Mesendoderm (in vitro differentiated cells): Measurements from ENCODE around the gene SFI1.
A peak's percentile ranks its signal among the peaks of the same experiment; 100 is the strongest.
"Not testable (repeated sequence)": the region's sequence is repeated elsewhere in the genome, so short reads cannot be mapped to it uniquely, and the experiment has no call there.

Source experiments
- DNase-seq: peaks from one replicate; pipeline ENCODE4 v3.0.0; 2013
- H2AK5ac ChIP-seq: 2 replicates; pipeline ENCODE4 v1.6.1; 2013; ENCODE audit warnings: low read length, inconsistent platforms
- H2BK120ac ChIP-seq: 2 replicates; pipeline ENCODE4 v1.6.1; 2013; ENCODE audit warnings: low read depth, mild to moderate bottlenecking, low read length, moderate library complexity, mixed read lengths
- H2BK15ac ChIP-seq: replicated peaks from 2 replicates; pipeline ENCODE4 v1.6.1; 2013; ENCODE audit warnings: low read depth, mild to moderate bottlenecking, moderate library complexity
- H2BK5ac ChIP-seq: 2 replicates; pipeline ENCODE4 v1.6.1; 2013; ENCODE audit warnings: low read length, inconsistent platforms
- H3K18ac ChIP-seq: 2 replicates; pipeline ENCODE4 v1.6.1; 2013; ENCODE audit warnings: mild to moderate bottlenecking, low read length, mixed read lengths
- H3K23ac ChIP-seq: one replicate; pipeline ENCODE4 v1.6.1; 2013; ENCODE audit warnings: low read length
- H3K27ac ChIP-seq: 2 replicates; pipeline ENCODE4 v1.5.1; 2013; ENCODE audit warnings: low read depth, mild to moderate bottlenecking, inconsistent platforms, low read length, moderate library complexity
- H3K27me3 ChIP-seq: 2 replicates; pipeline ENCODE4 v1.6.1; 2013; ENCODE audit warnings: low read length, control low read depth, mild to moderate bottlenecking, inconsistent platforms; ENCODE audit not compliant: insufficient read depth, poor library complexity
- H3K36me3 ChIP-seq: 2 replicates; pipeline ENCODE4 v1.6.1; 2013; ENCODE audit warnings: low read length, inconsistent platforms; ENCODE audit not compliant: control insufficient read depth, insufficient read depth
- H3K4ac ChIP-seq: one replicate; pipeline ENCODE4 v1.6.1; 2013; ENCODE audit warnings: low read depth, mild to moderate bottlenecking, low read length, moderate library complexity
- H3K4me1 ChIP-seq: 2 replicates; pipeline ENCODE4 v1.6.1; 2013; ENCODE audit warnings: low read depth, low read length, inconsistent platforms; ENCODE audit not compliant: control insufficient read depth
- H3K4me2 ChIP-seq: 2 replicates; pipeline ENCODE4 v1.6.1; 2013; ENCODE audit warnings: low read length
- H3K4me3 ChIP-seq: 2 replicates; pipeline ENCODE4 v1.5.1; 2013; ENCODE audit warnings: mild to moderate bottlenecking, low read length
- H3K56ac ChIP-seq: one replicate; pipeline ENCODE4 v1.6.1; 2013; ENCODE audit warnings: low read length
- H3K79me1 ChIP-seq: 2 replicates; pipeline ENCODE4 v1.6.1; 2013; ENCODE audit warnings: low read length, inconsistent platforms
- H3K79me2 ChIP-seq: 2 replicates; pipeline ENCODE4 v1.6.1; 2013; ENCODE audit warnings: mild to moderate bottlenecking, low read length; ENCODE audit not compliant: control insufficient read depth, insufficient read depth
- H3K9ac ChIP-seq: 2 replicates; pipeline ENCODE4 v1.6.1; 2013; ENCODE audit warnings: low read length, inconsistent platforms
- H4K5ac ChIP-seq: one replicate; pipeline ENCODE4 v1.6.1; 2013; ENCODE audit warnings: low read length
- H4K8ac ChIP-seq: one replicate; pipeline ENCODE4 v1.6.1; 2013; ENCODE audit warnings: low read depth, mild to moderate bottlenecking, control low read depth, low read length, moderate library complexity
- WGBS: extraction: QIAGEN DNeasy Blood & Tissue Kit; methylation state at CpG from one replicate; pipeline ENCODE4 v1.1.7; 2013; ENCODE audit warnings: low lambda C conversion rate, missing lambda C conversion rate; ENCODE audit not compliant: insufficient coverage; ENCODE audit errors: extremely low coverage; 5-methylcytosine and 5-hydroxymethylcytosine counted together

SFI1 gene

GRCh38 chr22:31489632-31490495 lies 6.5 kb upstream of the SFI1 start, which contains the start of gene EIF4ENIF1:
TSS of gene EIF4ENIF1 (minus strand) at chr22:31489842. CDS start at chr22:31488718, 1,124 bp downstream.
- no peaks in the 10 kb centered on the region for H3K79me1 ChIP-seq
- H2BK5ac ChIP-seq = peak within 1 kb of the TSS; percentile 9
- H2BK120ac ChIP-seq = no peak within 1 kb of the TSS
- H2BK15ac ChIP-seq = no peak within 1 kb of the TSS
- H3K18ac ChIP-seq = peak within 1 kb of the TSS; percentile 73
- peaks cover 1% of the 10 kb centered on the region for H3K79me2 ChIP-seq
- peak within 1 kb of the TSS; percentile 78 for H3K4ac ChIP-seq
- H3K4me1 ChIP-seq = peaks cover 4% of the 10 kb centered on the region
- H3K56ac ChIP-seq = peak within 1 kb of the TSS; percentile 98
- H3K9ac ChIP-seq = peak within 1 kb of the TSS; percentile 91
- H2AK5ac ChIP-seq = no peak within 1 kb of the TSS
- no CpG with 5 or more reads among the region's 100 CpGs for WGBS
- peak within 1 kb of the TSS; percentile 43 for H3K27ac ChIP-seq
- DNase-seq = peak; percentile 89
- H3K36me3 ChIP-seq = no peaks in the 10 kb centered on the region
- no peak within 1 kb of the TSS for H4K8ac ChIP-seq
- H3K4me2 ChIP-seq = peak within 1 kb of the TSS; percentile 86
- no peaks in the 10 kb centered on the region for H3K27me3 ChIP-seq
- peak within 1 kb of the TSS; percentile 84 for H3K4me3 ChIP-seq
- no peak within 1 kb of the TSS for H4K5ac ChIP-seq
- H3K23ac ChIP-seq = no peak within 1 kb of the TSS

GRCh38 chr22:31490496-31490925 lies 5.8 kb upstream of the SFI1 start:
- no CpG with 5 or more reads among the region's 15 CpGs for WGBS
- Histone ChIP-seq H4K8ac (no peak overlapping the region), H3K79me2 (peaks cover 1% of the 10 kb centered on the region), H3K4me2 (peak overlapping the region; percentile 86), H2BK15ac (no peak overlapping the region), H3K23ac (no peak overlapping the region), H3K4ac (peak overlapping the region; percentile 46), H2BK5ac (no peak overlapping the region), H2AK5ac (no peak overlapping the region), H3K4me3 (peak overlapping the region; percentile 76), H3K4me1 (peaks cover 4% of the 10 kb centered on the region), H3K36me3 (no peaks in the 10 kb centered on the region), H3K56ac (peak overlapping the region; percentile 98), H3K18ac (no peak overlapping the region), H2BK120ac (no peak overlapping the region), H3K27me3 (no peaks in the 10 kb centered on the region), H3K27ac (no peak overlapping the region), H3K9ac (peak overlapping the region; percentile 91), H3K79me1 (no peaks in the 10 kb centered on the region), H4K5ac (no peak overlapping the region)
- DNase-seq = peak; percentile 68

GRCh38 chr22:31491218-31491962 lies 4.9 kb upstream of the SFI1 start:
- H3K9ac ChIP-seq = no peak overlapping the region
- H3K36me3 ChIP-seq = no peaks in the 10 kb centered on the region
- no peak overlapping the region for H2BK15ac ChIP-seq
- H4K8ac ChIP-seq = no peak overlapping the region
- no peak overlapping the region for H3K4me3 ChIP-seq
- no peak overlapping the region for H2BK120ac ChIP-seq
- peaks cover 4% of the 10 kb centered on the region for H3K4me1 ChIP-seq
- no peak overlapping the region for H4K5ac ChIP-seq
- no peak overlapping the region for H3K18ac ChIP-seq
- no peak overlapping the region for H2AK5ac ChIP-seq
- H3K79me2 ChIP-seq = peaks cover 1% of the 10 kb centered on the region
- H3K56ac ChIP-seq = no peak overlapping the region
- no peaks in the 10 kb centered on the region for H3K27me3 ChIP-seq
- H3K23ac ChIP-seq = no peak overlapping the region
- no peak overlapping the region for H2BK5ac ChIP-seq
- H3K4me2 ChIP-seq = no peak overlapping the region
- H3K79me1 ChIP-seq = no peaks in the 10 kb centered on the region
- no peak overlapping the region for H3K4ac ChIP-seq
- no CpG with 5 or more reads among the region's 8 CpGs for WGBS
- DNase-seq = peak; percentile 62
- H3K27ac ChIP-seq = no peak overlapping the region

GRCh38 chr22:31492151-31492550 lies 4.2 kb upstream of the SFI1 start:
- no peak overlapping the region for H2BK120ac ChIP-seq
- no peak overlapping the region for H2AK5ac ChIP-seq
- no peak overlapping the region for H3K18ac ChIP-seq
- H4K5ac ChIP-seq = no peak overlapping the region
- peaks cover 4% of the 10 kb centered on the region for H3K4me1 ChIP-seq
- H3K56ac ChIP-seq = no peak overlapping the region
- H3K23ac ChIP-seq = no peak overlapping the region
- H3K27me3 ChIP-seq = no peaks in the 10 kb centered on the region
- no peaks in the 10 kb centered on the region for H3K79me1 ChIP-seq
- no CpG with 5 or more reads among the region's 3 CpGs for WGBS
- no peak overlapping the region for H3K9ac ChIP-seq
- peaks cover 1% of the 10 kb centered on the region for H3K79me2 ChIP-seq
- no peak overlapping the region for H3K27ac ChIP-seq
- H3K4me2 ChIP-seq = no peak overlapping the region
- DNase-seq = no peak
- H3K4ac ChIP-seq = no peak overlapping the region
- H2BK15ac ChIP-seq = no peak overlapping the region
- no peak overlapping the region for H4K8ac ChIP-seq
- no peak overlapping the region for H3K4me3 ChIP-seq
- no peak overlapping the region for H2BK5ac ChIP-seq
- H3K36me3 ChIP-seq = no peaks in the 10 kb centered on the region

DNA sequence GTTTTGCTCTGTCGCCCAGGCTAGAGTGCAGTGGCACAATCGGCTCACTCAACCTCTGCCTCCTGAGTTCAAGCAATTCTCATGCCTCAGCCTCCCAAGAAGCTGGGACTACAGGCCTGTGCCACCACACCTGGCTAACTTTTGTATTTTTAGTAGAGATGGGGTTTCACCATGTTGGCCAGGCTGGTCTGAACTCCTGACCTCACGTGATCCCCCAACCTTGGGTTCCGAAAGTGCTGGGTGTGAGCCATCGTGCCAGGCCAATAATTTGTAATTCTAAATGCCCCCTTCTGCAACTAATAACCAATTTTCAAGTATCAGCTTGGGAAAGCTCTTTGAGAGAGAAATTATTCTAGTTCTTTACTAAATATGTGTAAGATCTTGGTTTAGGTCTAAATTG lies 3.0 kb upstream of the SFI1 start:
- not testable (repeated sequence) for H3K18ac ChIP-seq, H2BK120ac ChIP-seq, H4K8ac ChIP-seq, DNase-seq, H3K27ac ChIP-seq, H3K79me2 ChIP-seq, H2BK5ac ChIP-seq, H3K4ac ChIP-seq, H3K79me1 ChIP-seq, H4K5ac ChIP-seq, H3K23ac ChIP-seq, H3K4me1 ChIP-seq, H3K56ac ChIP-seq, H3K9ac ChIP-seq, H2AK5ac ChIP-seq, H3K4me2 ChIP-seq, H3K4me3 ChIP-seq, H3K36me3 ChIP-seq, H3K27me3 ChIP-seq, H2BK15ac ChIP-seq
- WGBS = no CpG with 5 or more reads among the region's 5 CpGs
